ENCODE results near the gene CARS1.
A peak's percentile ranks its signal among the peaks of the same experiment; 100 is the strongest.

Gene CARS1

GRCh38 chr11:2976294-2977063 lies 80.7 kb downstream of the CARS1 start:
- TF ChIP-seq, protein P1, sequence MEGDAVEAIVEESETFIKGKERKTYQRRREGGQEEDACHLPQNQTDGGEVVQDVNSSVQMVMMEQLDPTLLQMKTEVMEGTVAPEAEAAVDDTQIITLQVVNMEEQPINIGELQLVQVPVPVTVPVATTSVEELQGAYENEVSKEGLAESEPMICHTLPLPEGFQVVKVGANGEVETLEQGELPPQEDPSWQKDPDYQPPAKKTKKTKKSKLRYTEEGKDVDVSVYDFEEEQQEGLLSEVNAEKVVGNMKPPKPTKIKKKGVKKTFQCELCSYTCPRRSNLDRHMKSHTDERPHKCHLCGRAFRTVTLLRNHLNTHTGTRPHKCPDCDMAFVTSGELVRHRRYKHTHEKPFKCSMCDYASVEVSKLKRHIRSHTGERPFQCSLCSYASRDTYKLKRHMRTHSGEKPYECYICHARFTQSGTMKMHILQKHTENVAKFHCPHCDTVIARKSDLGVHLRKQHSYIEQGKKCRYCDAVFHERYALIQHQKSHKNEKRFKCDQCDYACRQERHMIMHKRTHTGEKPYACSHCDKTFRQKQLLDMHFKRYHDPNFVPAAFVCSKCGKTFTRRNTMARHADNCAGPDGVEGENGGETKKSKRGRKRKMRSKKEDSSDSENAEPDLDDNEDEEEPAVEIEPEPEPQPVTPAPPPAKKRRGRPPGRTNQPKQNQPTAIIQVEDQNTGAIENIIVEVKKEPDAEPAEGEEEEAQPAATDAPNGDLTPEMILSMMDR (IDR thresholded peaks at IDR 0.05; ENCODE audit: extremely low read depth, insufficient read depth, missing control alignments): no peak
- no peak for DNase-seq (ENCODE audit: low spot score)
- in situ Hi-C loops (cut with MboI; ENCODE audit: low pct_unique_long_range_greater_than_20kb, low sequenced_read_pairs, unreplicated experiment): no loop called here

DNA sequence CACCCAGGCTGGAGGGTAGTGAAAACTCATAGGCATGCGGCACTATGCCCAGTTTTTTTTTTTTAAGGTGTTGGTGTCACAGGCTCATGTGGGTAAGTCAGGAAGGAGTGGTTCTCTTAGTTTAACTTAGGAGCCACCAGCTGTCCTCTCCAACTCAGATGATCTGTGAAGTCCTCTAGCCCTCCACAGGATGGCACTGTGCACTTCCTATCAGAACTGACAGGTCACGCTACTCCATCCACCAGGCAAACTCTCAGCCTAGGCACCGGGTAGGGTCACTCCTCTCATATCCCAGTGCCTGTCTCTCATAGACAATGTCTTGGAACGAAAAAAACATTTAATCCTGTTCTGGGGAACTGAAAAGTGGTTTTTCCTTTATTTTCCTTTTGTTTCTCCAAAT lies 81.6 kb downstream of the CARS1 start:
- DNase-seq (ENCODE audit: low spot score): peak; percentile 36
- TF ChIP-seq, protein P1 (IDR thresholded peaks at IDR 0.05; ENCODE audit: extremely low read depth, insufficient read depth, missing control alignments): peak; percentile 48
- in situ Hi-C loops (cut with MboI; ENCODE audit: low pct_unique_long_range_greater_than_20kb, low sequenced_read_pairs, unreplicated experiment): no loop called here

GRCh38 chr11:2974272-2974671 lies 83.0 kb downstream of the CARS1 start:
- in situ Hi-C loops (cut with MboI; ENCODE audit: low pct_unique_long_range_greater_than_20kb, low sequenced_read_pairs, unreplicated experiment): no loop called here
- TF ChIP-seq, protein P1 (IDR thresholded peaks at IDR 0.05; ENCODE audit: extremely low read depth, insufficient read depth, missing control alignments): no peak
- DNase-seq (ENCODE audit: low spot score): no peak

GRCh38 chr11:2968341-2968900 lies 88.8 kb downstream of the CARS1 start:
- TF ChIP-seq, protein P1 (IDR thresholded peaks at IDR 0.05; ENCODE audit: extremely low read depth, insufficient read depth, missing control alignments): no peak
- in situ Hi-C loops (cut with MboI; ENCODE audit: low pct_unique_long_range_greater_than_20kb, low sequenced_read_pairs, unreplicated experiment): no loop called here
- DNase-seq (ENCODE audit: low spot score): no peak

GRCh38 chr11:2964782-2965181 lies 92.4 kb downstream of the CARS1 start:
- TF ChIP-seq, protein P1 (IDR thresholded peaks at IDR 0.05; ENCODE audit: extremely low read depth, insufficient read depth, missing control alignments): no peak
- in situ Hi-C loops (cut with MboI; ENCODE audit: low pct_unique_long_range_greater_than_20kb, low sequenced_read_pairs, unreplicated experiment): no loop called here

DNA sequence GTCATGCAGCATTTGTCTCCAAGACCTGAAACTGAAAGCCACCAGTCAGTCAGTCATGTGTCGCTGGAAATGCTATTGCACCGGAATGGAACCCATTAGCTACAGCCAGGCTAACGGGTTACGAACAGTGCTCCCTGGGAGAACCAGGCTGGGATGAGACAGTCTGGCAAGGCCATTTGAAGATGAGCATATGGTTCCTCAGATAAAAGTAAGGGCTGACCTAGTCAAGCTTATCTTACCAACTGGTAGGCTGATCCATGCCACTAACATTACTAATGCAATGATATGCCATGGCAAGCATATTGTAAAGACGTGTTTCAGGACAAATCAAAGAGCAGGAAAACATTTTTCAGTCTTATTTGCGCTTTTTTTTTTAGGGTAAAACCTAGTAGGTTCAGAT lies 93.5 kb downstream of the CARS1 start:
- TF ChIP-seq, protein P1 (IDR thresholded peaks at IDR 0.05; ENCODE audit: extremely low read depth, insufficient read depth, missing control alignments): no peak
- in situ Hi-C loops (cut with MboI; ENCODE audit: low pct_unique_long_range_greater_than_20kb, low sequenced_read_pairs, unreplicated experiment): no loop called here
- no peak for DNase-seq (ENCODE audit: low spot score)

More at GRCh38 chr11:2964782-2965181, 92.4 kb downstream of the CARS1 start:
- DNase-seq (ENCODE audit: low spot score): no peak

Measured in GM13977 (cell line).